Measurements from ENCODE around the gene KRTAP12-2. TPM values are rescaled to one million over a fixed set of nuclear protein-coding genes. Genes with fewer than 3 reads are reported as not detected.
"Not testable (repeated sequence)": the region's sequence is repeated elsewhere in the genome, so short reads cannot be mapped to it uniquely, and the experiment has no call there.

KRTAP12-2 gene
- total RNA-seq, 1 donor from 2014 or later = not detected

DNA sequence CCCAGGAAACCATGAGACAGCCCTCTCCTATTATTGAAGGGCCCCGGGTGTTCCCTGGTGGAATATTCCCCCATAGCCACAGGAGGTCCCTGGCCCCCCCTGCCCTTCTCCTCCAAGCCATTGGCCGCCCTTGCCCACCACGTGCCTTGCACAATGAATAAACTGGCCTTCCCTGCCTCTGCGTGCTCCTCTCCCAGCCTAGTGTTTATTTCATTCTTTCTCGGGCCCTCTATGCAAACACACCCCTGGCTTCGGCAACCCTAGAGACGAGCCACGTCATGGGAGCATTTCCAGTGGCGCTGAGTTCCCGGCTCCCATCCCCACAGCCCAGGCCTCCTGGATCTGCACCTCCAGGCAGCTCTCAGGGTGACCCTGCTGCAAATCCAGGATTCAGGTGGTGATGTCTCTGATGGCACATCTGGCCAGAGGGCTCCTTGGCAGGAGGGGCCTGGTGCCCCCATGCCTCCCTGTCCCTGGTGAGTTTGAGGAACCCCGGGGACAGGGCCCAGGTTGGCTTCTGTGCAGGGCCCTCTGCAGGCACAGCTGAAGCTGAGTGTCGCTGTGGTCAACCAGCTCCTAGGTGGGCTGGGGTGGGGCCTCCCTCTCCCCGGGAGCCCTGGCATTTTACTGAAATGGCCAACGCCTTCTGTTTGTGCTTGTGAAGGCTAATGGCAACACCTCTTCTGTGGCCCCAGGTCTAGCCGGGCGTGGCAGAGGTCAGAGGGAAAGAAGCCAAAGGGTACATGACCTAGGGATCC, 36.4 kb upstream of the KRTAP12-2 start:
- DNase-seq (ENCODE audit: low spot score) = peak; percentile 75

DNA sequence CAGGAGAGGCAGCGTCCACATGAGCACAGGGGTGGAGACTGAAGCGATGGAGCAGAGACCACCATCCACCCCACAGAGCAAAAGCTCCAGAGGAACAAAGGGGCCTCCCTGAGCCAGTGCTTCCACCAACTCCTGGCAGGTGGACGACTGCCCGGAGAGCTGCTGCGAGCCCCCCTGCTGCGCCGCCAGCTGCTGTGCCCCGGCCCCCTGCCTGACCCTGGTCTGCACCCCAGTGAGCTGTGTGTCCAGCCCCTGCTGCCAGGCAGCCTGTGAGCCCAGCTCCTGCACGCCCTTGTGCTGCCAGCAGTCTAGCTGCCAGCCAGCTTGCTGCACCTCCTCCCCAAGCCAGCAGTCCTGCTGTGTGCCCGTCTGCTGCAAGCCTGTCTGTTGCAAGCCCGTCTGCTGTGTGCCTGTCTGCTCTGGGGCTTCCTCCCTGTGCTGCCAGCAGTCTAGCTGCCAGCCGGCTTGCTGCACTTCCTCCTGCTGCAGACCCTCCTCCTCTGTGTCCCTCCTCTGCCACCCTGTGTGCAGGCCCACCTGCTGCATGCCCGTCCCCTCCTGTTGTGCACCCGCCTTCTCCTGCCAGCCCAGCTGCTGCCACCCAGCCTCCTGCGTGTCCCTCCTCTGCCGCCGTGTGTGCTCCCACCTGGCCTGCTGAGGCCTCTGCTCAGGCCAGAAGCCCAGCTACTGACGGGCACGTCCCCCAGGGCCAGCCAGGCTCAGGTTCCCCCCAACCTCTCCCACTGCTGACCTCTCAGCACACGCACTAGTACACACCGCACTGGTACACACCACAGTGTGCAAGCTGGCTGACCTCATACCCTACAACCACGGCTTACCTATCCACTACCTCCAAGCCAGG, 35.6 kb upstream of the KRTAP12-2 start:
- DNase-seq (ENCODE audit: low spot score) = peak; percentile 55

DNA sequence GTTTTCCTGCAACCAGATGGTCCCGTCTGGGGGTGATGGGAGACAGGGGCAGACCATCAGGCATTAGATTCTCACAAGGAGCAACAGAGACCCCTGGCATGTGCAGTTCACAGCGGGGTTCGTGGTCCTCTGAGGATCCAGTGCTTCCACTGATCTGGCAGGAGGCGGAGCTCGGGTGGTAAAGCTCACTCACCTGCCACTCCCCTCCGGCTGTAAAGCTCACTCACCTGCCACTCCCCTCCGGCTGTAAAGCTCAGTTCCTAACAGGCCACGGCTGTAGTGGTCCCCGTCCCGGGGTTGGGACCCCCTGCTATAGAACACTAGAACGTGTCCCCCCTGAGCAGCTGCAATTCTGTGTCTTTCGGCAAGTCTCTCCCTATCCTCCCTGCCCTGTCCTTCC, 34.8 kb upstream of the KRTAP12-2 start:
- peak; percentile 78 for DNase-seq (ENCODE audit: low spot score)

DNA sequence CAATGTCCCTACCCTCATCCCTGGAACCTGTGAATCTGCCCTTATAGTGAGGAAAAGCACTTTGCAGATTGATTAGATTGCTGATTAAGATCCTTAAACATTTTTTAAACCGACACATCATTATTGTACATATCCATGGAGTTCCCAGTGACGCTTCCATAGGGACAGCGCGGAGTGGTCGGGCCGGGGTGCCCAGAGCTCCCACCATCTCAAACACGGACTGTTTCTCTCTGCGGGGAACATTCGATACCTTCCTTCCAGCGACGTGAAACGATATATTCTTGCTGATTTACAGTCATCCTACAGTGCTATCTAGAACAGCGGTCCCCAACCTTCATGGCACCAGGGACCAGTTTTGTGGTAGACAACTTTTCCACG, 34.3 kb upstream of the KRTAP12-2 start:
- peak; percentile 75 for DNase-seq (ENCODE audit: low spot score)

DNA sequence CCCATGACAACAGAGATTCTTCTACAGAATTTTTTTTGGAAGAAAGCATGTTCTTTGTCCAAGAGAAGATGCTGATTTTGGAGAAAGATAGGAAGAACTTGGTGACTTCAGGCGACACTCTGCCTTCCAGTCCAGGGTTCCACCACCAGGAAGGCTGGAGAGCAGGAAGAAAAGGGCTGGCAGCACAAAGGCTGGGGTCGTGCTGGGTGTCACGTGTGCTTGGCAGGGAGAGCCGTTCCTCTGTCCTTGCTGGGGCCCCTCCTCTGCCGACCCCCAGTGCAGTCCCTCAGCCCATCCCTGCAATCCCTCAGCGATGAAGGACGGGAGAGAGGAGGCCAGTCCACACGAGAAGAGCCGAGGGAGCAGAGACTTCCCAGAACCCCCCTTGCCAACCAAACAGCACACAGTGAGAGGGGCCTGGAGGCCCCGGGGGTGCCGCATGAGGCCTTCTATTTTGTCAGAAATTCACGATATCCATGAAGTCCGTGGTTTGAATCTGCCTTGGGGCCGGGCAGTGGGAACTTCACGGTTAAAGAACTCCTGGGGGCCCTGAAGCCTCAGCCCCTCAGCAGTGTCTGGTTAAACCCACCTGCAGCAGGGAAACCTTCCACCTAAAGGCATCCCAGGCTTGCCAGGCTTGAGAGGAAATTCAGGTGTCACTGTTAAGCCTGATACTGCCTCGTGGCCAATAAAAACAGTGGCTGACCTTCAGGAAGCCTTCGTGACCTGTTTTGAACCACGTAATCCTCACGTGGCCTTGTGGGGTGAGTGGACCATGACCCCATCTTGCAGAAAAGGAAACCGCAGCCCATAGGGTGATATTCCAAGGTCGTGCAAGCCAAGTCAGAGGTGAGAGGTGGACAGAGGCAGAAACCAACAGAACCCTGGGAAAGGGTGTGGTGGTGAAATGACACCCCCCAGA, 33.6 kb upstream of the KRTAP12-2 start:
- DNase-seq (ENCODE audit: low spot score) = peak; percentile 76

DNA sequence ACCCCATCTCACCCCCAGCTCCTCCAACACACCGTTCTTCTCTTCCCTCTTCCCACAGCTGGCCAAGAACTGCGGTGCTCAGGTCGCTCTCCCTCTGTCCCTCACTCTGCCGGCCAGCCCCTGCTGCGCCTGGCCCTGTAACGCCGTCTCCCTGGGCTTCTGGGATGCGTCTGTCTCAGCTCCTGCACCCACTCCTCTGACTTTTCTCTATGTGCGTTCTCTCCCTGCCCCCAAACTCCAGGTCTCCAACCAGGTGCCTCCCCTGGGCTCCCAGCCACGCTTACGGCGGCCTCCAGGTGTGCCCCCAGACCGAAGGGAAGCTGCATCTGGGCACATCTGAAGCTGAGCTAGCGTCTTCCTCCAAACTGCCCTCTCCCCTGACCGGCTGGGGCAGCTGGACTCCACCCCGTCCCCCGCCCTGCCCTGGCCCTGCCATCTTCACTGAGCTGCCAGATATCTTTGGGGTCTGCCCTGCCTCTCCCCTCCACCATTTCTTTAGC, 32.8 kb upstream of the KRTAP12-2 start:
- peak; percentile 57 for DNase-seq (ENCODE audit: low spot score)

DNA sequence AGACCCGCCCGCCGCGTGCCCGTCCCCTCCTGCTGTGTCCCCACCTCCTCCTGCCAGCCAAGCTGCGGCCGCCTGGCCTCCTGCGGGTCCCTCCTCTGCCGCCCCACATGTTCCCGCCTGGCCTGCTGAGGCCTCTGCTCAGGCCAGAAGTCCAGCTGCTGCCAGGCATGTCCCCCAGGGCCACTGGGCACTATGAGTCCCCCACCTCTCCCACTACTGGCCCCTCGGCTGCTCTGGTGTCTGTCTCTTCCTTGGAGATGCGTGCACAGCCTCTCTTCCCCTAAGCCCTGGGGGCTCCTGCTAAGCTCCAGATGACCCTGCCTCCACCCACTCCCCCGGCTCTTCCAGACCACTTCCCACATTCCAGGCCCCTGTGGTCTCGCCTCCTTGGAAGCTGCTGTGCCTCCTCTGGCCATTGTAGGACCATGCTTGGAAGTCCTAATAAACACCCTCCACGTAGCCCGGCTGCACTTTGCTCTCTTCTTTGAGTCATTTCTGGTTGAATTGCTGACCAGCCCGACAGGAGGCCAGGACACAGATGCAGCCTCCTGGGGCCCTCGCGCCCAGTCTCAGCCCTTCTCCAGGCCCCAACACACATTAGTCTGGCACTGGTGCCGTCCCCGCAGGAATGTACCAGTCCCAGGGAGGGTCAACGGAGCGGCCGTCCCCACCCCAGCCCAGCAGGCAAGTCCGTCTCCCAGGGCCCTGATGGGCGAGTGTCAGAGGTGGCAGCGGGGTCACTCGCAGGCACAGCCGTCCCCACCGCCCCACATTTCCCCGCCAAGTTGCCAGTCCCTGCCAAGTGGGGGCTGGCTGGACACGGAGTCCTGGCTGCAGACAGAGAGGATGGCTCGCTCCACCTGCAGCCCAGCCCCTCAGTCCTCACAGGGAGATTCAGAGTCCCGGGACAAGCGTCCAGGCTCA, 31.3 kb upstream of the KRTAP12-2 start:
- peak; percentile 83 for DNase-seq (ENCODE audit: low spot score)

DNA sequence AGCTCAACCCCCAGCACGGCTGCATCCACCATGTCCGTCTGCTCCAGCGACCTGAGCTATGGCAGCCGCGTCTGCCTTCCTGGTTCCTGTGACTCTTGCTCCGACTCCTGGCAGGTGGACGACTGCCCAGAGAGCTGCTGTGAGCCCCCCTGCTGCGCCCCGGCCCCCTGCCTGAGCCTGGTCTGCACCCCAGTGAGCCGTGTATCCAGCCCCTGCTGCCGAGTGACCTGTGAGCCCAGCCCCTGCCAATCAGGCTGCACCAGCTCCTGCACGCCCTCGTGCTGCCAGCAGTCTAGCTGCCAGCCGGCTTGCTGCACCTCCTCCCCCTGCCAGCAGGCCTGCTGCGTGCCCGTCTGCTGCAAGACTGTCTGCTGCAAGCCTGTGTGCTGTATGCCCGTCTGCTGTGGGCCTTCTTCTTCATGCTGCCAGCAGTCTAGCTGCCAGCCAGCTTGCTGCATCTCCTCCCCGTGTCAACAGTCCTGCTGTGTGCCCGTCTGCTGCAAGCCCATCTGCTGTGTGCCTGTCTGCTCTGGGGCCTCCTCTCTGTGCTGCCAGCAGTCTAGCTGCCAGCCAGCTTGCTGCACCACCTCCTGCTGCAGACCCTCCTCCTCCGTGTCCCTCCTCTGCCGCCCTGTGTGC, 30.6 kb upstream of the KRTAP12-2 start, which contains the start of gene KRTAP10-12:
KRTAP10-12 (plus strand) TSS at position 1 of the 639 bp plus-strand sequence; CDS start at position 31, 30 bp downstream.
- DNase-seq (ENCODE audit: low spot score) = peak; percentile 67

DNA sequence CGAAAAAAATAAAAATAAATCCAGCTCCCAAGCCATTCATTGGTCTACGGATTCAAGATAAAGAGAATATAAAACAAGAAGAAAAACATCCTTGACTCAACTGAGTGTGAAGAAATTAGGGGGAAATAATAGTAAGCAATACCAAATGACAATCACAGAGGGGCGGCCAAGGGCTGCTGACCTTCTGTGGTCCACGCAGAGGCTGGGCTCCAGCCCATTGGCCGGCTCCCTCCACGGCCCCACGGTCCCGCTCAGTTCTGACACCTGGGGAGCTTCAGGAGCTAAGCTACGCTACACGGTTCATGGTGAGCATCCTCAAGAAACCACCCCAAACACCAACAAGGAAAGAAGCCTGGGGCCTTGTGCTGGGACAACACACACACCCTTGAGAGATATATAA, 29.8 kb upstream of the KRTAP12-2 start:
- peak; percentile 35 for DNase-seq (ENCODE audit: low spot score)

DNA sequence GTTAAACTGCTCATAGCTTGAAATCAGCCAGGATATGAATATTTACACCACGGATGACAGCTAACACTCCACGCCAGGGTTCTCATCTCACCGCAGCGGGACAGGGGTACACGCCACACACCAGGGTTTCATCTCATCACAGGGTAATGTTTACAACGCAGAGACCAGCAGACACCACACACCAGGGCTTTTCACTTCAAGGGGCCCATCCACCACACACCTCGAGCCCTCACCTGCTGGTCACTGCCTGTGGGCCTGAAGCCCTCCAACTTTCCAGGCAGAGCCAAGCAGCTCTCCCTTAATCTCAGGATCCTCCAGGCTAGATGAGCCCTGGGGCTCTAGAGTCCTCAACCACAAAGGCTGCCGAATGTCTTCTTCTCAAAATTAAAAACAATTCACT, 28.9 kb upstream of the KRTAP12-2 start:
- DNase-seq (ENCODE audit: low spot score) = no peak

DNA sequence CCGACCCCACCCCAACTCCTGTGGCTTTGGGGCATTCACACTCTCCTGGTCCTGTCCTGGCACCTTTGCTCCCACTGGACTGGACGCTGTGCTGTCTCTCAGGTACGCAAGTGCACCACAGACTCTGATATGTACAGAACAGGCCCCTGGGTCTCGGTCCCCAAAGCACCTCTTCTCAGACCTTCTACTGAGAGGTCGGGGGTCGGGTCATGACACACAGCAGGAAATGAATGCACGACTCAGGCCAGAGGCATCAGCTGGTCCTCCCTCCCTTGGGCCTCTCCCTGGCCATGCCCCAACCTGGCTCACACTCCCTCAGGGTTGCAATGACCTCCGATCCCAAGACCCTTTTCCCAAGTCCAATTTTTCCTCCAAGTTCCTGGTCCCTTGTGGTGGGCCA, 28.5 kb upstream of the KRTAP12-2 start:
- DNase-seq (ENCODE audit: low spot score) = peak; percentile 65

DNA sequence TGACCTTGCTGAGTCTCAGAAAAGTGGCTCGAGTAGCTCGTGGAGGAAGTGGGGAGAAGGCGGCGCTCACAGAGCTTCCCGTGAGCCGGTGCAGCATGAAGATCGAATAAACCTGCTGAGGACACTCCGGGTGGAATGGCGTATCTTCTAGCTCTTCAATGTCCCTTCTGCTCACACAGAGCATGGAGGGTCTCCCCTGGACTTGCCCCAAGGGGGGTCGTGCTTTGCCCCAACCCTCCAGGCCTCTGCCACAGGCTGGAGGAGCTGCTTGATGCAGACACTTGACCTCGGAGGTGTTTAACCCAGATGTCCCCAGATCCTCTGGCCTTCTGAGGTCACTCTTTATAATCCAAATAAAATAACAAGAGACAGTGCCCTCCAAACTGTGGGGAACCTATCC, 28.0 kb upstream of the KRTAP12-2 start:
- DNase-seq (ENCODE audit: low spot score) = peak; percentile 60

DNA sequence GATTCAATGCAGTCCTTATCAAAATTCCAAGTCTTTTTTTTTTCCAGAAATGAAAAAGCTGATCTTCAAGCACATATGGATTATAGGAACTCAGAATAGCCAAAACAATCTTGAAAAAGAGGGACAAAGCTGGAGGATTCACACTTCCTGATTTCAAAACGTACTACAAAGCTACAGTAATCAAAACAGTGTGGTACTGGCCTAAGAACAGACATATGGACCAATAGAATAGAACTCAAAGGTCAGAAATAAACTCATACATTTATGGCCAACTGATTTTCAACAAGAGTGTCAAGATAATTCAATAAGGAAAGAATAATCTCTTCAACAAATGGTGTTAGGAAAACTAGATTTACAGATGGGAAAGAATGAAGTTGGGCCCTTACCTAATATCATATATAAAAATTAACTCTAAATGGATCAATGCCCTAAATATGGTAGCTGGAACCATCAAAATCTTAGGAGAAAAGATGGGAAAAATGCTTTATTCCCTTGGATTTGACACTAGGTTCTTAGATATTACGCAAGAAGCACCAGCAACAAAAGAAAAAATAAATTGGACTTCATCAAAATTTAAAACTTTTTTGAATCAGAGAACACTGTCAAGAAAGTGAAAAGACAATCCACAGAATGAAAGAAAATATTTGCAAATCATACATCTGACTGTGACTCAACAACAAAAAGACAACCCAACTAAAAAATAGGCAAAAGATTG, 26.2 kb upstream of the KRTAP12-2 start:
- DNase-seq (ENCODE audit: low spot score) = no peak

DNA sequence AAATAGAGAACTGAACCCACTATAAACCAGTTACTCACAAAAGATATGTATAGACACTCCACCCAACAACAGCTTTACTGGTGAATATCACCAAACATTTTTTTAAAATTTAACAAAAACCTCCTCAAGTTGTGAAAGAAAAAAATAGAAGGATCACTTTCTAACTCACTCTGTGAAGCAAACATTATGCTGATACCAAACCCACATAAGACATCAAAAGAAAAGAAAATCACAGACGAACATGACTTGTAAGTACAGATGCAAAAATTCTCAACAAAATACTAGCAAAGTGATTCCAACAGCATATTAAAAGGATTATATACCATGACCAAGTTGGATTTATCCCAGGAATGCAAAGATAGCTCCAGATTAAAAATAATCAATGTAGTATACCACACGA, 25.0 kb upstream of the KRTAP12-2 start:
- no peak for DNase-seq (ENCODE audit: low spot score)

DNA sequence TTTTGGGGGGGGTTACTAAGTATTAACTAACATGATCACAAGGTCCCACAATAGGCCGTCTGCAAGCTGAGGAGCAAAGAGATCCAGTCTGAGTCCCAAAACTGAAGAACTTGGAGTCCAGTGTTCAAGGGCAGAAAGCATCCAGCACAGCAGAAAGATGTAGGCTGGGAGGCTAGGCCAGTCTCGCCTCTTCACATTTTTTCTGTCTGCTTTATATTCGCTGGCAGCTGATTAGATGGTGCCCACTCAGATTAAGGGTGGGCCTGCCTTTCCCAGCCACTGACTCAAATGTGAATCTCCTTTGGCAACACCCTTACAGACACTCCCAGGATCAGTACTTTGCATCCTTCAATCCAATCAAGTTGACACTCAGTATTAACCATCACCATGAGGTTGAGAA, 23.0 kb upstream of the KRTAP12-2 start:
- not testable (repeated sequence) for DNase-seq (ENCODE audit: low spot score)

DNA sequence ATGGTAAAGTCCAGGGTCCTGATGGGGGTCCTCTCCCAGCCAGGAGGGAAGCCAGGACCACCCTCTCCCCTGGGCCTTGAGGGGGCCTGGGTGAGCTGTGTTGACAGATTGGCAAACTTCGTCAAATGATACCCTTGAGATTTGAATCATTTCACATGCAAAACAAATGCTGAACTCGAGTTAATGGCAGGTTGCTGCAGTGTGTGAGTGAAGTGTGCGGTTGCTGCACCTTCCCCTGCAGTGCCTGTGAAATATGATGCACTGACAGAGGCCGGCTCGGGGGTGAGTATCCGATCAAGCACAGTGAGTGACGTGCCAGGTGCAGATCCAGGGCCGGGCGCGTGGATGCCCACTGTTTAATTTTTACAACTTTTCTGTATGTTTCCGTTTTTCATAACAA, 20.9 kb upstream of the KRTAP12-2 start:
- DNase-seq (ENCODE audit: low spot score) = no peak

DNA sequence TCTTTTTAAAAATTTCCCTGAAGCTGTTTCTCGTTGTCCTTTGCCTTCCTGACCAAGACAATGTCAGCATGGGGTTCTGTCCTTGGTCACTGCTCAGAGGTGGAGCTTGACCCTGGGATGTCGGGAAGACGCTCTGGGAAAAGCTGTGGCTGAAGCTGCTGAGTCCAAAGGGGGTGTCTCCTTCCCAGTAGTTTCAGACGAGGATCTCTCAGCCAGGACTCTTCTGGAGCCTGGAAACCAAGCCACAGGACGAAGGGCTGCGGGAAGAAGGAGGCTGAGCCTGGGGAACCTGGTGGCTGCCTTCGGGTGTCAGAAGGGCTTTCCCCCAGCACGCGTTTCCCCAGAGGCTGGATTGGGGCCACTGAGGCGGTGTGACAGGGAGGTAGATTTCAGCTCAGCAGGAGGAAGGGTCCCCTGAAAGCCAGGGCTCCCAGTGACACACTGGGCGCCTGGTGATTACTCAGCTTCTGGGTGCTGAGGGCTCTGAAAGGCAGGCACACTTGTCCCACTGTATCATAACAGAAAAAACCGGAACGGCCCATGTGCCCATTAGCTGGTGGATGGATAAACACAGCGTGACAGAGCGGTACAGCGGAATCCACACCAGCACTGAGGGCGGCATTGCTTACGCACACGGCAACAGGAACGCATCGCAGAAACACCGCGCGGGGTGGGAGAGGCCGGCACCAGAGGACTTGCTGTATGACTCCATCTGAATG, 20.3 kb upstream of the KRTAP12-2 start:
- peak; percentile 81 for DNase-seq (ENCODE audit: low spot score)

Measured in mesenteric fat pad (tissue), 1 donor.